GM19372 (cell line): ENCODE measurements around the gene FSD1L.
"Not testable (repeated sequence)": the region's sequence is repeated elsewhere in the genome, so short reads cannot be mapped to it uniquely, and the experiment has no call there.

Experiments used
- ATAC-seq: cut with Tn5 transposase; IDR thresholded peaks from one replicate; pipeline ENCODE4 v1.9.1; 2021; ENCODE audit warnings: mild to moderate bottlenecking, low read depth, moderate library complexity; ENCODE audit not compliant: unreplicated experiment

Gene FSD1L

GRCh38 chr9:105475302-105475701 lies 27.5 kb downstream of the FSD1L start:
- no peak for ATAC-seq

GRCh38 chr9:105479846-105480245 lies 32.0 kb downstream of the FSD1L start:
- ATAC-seq: no peak

- peak; percentile 89 for ATAC-seq
These were observed 35.8 kb downstream of the FSD1L start for GRCh38 chr9:105483618-105484017.

GRCh38 chr9:105484226-105484625 lies 36.4 kb downstream of the FSD1L start:
- no peak for ATAC-seq

GRCh38 chr9:105485131-105485530 lies 37.3 kb downstream of the FSD1L start:
- ATAC-seq: no peak

- ATAC-seq: no peak
These were observed 49.0 kb downstream of the FSD1L start for GRCh38 chr9:105496826-105497225.

- ATAC-seq: no peak
These were observed 49.9 kb downstream of the FSD1L start for GRCh38 chr9:105497704-105498103.

- ATAC-seq: peak; percentile 79
These were observed 52.4 kb downstream of the FSD1L start for GRCh38 chr9:105500108-105500766.

GRCh38 chr9:105501414-105501813 lies 53.6 kb downstream of the FSD1L start:
- no peak for ATAC-seq

GRCh38 chr9:105502276-105502675 lies 54.4 kb downstream of the FSD1L start:
- no peak for ATAC-seq

- no peak for ATAC-seq
These were observed 56.0 kb downstream of the FSD1L start for GRCh38 chr9:105503881-105504280.

- no peak for ATAC-seq
These were observed 59.4 kb downstream of the FSD1L start for GRCh38 chr9:105507096-105507790.

- ATAC-seq: no peak
These were observed 60.7 kb downstream of the FSD1L start for GRCh38 chr9:105508530-105508929.

GRCh38 chr9:105510024-105510423 lies 62.2 kb downstream of the FSD1L start:
- ATAC-seq: peak; percentile 59

GRCh38 chr9:105511446-105511845 lies 63.6 kb downstream of the FSD1L start:
- no peak for ATAC-seq

GRCh38 chr9:105515811-105516413 lies 68.1 kb downstream of the FSD1L start:
- ATAC-seq: no peak

GRCh38 chr9:105519710-105520369 lies 72.0 kb downstream of the FSD1L start:
- ATAC-seq: peak; percentile 50

GRCh38 chr9:105520992-105521391 lies 73.2 kb downstream of the FSD1L start:
- ATAC-seq: not testable (repeated sequence)

- peak; percentile 72 for ATAC-seq
These were observed 75.0 kb downstream of the FSD1L start for GRCh38 chr9:105522618-105523385.

GRCh38 chr9:105531530-105531929 lies 83.7 kb downstream of the FSD1L start:
- no peak for ATAC-seq
